ENCODE measurements around the gene NF1.
"Not testable (repeated sequence)": the region's sequence is repeated elsewhere in the genome, so short reads cannot be mapped to it uniquely, and the experiment has no call there.

The NF1 gene

GRCh38 chr17:31079731-31080130 lies 15.0 kb upstream of the NF1 start:
- DNase-seq: no peak

GRCh38 chr17:31085563-31085962 lies 9.2 kb upstream of the NF1 start:
- no peak for DNase-seq

- no peak for DNase-seq
Measured at GRCh38 chr17:31089471-31089870, 5.3 kb upstream of the NF1 start.

GRCh38 chr17:31090650-31091049 lies 4.1 kb upstream of the NF1 start:
- not testable (repeated sequence) for DNase-seq

DNA sequence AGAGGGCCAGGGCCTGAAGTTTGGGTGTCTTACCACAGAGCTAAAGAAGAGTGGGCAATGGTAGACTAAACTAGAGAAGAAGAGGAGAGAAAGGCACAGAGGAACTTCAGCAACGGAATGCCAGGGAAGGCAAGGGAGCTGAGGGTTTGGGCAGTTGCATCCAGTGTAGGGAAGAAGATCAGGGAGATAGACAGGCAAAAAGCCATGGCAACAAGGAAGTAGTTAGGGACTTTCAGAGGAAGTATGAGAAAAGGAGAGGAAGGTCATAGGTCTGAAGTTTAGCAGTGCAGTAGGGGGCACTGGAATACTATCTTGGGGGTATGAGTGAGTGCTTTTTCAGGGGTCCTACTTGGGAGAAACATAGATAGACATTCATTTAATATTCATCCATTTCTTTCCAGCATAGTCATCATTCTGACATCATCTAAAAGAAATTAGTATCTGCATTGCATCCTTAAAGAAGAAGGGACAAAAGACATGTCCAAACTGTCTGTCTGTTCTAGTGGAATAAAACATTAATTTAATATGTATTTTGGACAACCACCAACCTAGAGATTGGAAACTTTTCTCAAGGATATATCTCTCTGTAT lies 2.2 kb upstream of the NF1 start:
- no peak for DNase-seq

- no peak for DNase-seq
Measured at GRCh38 chr17:31093866-31094599, 744 bp upstream of the NF1 start.

GRCh38 chr17:31095236-31096105 lies 694 bp downstream of the NF1 start:
- no peak for DNase-seq

DNA sequence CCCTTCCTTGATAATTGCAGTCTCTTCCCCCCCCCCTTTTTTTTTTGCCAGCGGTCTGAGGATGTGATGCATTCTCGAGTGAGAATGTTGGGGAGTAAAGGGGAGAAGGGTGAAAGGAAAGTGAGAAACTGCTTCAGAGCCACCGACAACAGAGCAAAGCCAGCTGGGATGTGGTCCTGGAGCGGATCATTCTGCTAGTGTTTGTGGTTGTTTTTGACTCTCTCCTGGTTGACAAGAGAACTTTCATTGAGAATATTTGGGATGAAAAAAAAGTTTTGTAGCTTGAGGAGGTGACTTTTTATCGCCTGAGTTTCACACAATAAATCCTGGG lies 1.3 kb downstream of the NF1 start:
- no peak for DNase-seq

GRCh38 chr17:31099016-31099415 lies 4.2 kb downstream of the NF1 start:
- no peak for DNase-seq

DNA sequence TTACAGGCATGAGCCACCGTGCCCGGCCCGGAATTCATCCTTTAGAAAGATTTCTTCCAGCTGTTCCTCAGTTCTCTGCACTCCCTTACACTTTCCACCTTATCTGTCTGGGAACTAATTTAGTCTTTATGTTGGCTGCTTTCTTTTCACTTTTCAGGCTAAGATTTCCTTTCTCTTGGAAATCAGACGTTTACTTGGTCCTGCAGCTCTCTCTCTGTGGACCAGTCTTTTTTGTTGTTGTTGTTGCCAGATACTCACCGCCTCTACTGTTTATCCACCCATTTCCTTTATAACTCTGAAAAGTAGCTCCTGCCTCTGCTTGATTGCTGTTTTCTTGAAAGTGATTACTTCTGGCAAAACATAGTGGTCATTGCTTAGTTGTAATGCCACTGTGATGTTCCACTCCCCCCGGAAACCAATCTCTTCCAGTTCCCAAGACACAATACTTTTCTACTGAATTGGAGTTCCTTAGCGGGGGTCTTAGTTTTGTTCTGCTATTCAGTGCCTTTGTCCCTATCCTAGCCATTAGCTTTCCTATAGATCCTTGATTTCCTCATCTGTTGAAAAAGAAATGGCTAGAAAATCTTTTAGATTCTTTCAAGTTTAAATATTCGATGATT lies 6.2 kb downstream of the NF1 start:
- DNase-seq: no peak

GRCh38 chr17:31101943-31102342 lies 7.2 kb downstream of the NF1 start:
- DNase-seq: no peak

DNA sequence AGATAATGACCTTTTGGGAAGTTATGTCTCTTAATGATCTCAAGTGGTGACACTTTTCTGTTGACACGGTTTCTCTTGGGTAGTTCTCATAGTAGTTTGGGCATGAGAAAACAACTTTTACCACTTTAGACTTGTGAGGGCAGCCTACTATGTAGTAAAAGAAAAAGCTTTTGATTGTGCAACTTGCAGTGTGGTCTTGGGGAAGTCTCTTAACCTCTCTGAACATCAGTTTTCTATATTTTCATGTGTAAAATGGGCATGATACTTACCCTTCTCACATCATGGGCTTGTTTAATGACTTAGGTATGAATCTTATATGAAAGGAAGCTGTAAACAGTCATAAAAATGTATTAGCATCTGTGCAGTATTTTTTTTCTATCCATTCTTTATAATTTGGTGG lies 11.2 kb downstream of the NF1 start:
- DNase-seq: no peak

DNA sequence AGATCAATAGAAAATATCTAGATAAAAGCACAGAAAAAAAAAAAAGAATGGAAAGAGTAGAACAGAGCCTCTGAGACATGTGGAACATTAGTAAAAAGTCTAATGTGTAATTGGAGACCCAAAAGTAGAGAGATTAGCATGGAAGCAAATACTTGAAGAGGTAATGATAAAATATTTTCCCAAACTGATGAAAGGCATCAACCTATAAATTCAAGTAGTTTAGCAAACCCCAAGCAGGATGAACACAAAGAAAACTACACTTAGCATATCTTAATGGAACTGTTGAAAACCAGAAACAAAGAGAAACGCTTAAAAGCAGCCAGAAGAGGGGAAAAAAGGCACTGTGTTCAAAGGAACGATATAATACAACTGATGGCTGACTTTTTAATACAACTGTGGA lies 16.4 kb downstream of the NF1 start:
- no peak for DNase-seq

- no peak for DNase-seq
Measured at GRCh38 chr17:31112001-31112661, 17.4 kb downstream of the NF1 start.

DNA sequence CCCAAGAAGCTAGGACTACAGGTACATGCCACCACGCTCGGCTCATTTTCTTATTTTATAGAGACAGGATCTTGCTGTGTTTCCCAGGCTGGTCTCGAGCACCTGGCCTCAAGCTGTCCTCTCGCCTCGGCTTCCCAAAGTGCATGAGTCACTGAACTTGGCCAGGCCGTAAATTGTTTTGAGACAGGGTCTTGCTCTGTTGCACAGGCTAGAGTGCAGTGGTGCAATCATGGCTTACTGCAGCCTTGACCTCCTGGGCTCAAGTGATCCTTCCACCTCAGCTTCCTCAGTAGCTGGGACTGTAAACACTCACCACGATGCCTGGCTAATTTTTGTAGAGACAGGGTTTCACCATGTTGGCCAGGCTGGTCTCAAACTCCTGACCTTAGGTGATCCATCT lies 18.6 kb downstream of the NF1 start:
- DNase-seq: not testable (repeated sequence)

GRCh38 chr17:31113939-31114338 lies 19.2 kb downstream of the NF1 start:
- no peak for DNase-seq

DNA sequence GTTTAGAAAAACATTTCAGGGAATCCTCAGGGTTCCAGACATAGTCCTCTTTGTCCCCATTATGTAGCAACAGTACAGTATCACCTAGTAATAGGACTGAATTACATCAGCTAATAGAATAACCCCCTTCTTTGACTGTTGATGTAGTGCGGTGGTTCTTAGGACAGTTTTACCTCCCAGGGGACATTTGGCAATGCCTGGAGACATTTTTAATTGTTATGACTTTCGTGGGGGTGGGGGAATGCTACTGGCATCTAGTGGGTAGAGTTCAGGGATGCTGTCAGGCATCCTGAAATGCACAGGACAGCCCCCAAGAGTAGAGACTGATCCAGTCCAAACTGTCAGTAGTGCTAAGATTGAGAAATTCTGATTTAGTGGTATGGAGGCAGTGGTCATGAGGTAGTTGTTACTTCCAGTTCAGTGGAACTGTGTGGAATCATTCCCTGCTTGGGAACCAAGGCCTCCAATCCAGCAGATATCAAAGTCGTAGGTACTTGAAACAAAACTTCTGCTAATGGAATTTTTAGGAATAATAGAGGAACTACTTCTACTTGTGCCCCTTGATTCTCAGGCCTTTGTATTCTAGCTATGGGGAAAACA lies 20.3 kb downstream of the NF1 start:
- DNase-seq: no peak

- DNase-seq: no peak
Measured at GRCh38 chr17:31116167-31116566, 21.4 kb downstream of the NF1 start.

DNA sequence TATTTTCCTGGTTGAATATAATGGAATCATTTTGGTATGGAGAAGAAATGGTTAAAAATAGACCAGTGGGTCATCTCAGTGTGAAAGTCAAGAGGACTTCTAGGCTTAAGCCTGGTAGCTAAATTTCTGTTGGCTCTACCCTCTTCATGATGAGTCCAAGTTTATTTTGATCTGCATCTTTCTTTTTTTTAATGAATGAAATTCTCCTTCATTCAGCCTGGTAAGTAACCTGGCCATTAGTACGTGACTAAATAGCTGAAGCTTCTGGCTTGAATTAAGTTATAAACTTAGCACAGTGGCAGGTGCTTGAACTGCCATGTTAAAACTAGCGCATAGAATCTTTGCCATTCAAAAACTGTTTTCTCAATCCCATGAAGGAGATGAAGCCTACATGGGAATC lies 28.0 kb downstream of the NF1 start:
- no peak for DNase-seq

DNA sequence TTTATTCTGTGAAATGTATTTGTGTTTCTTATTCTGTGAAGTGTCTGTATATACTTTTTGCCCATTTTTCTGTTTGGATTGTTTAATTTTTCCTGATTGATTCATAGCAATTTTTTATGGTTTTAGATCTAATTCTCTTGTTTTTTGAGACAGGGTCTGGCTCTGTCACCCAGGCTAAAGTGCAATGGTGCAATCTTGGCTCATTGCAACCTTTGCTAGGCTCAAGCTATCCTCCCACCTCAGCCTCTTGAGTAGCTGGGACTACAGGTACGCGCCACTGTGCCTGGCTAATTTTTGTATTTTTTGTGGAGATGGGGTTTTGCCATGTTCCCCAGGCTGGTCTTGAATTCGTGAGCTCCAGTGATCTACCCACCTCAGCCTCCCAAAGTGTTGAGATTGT lies 31.5 kb downstream of the NF1 start:
- DNase-seq: no peak

DNA sequence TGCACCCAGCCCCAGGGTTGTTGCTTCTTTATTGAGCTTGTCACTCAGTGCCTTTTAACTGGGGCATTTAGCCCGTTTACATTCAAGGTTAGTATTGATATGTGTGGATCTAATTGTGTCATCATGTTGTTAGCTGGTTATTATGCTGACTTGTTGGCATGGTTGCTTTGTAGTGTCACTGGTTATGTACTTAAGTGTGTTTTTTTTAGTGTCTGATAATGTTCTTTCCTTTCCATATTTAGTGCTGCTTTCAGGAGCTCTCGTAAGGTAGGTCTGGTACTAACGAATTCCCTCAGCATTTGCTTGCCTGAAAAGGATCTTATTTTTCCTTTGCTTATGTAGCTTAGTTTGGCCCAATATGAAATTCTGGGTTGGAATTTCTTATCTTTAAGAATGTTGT lies 33.5 kb downstream of the NF1 start:
- no peak for DNase-seq

All from cortex of kidney (tissue), 1 donor.